ENCODE measurements around the gene TTC21B.

GRCh38 chr2:165913636-165914035 lies 39.9 kb downstream of the TTC21B start:
- no peak for TF ChIP-seq POLR2A (IDR thresholded peaks at IDR 0.05; ENCODE audit: low read depth, low read length)
- no peak for TF ChIP-seq POLR2AphosphoS5 (IDR thresholded peaks at IDR 0.05; ENCODE audit: low read depth, low read length)

All from GM12892 (cell line).